ENCODE data around the gene BLOC1S6. TPM values are rescaled to one million over a fixed set of nuclear protein-coding genes. Genes with fewer than 3 reads are reported as not detected.

The BLOC1S6 gene
- total and polyA plus RNA-seq, 2 of the 13 experiments (the other 11 are each of a cell fraction or from before 2014, with no cell fraction given), result 11.8 to 44.3 TPM

- peak; percentile 72 for TF ChIP-seq ZBTB40 (IDR thresholded peaks at IDR 0.05)
- TF ChIP-seq ZBTB40 (CRISPR knock-in tag; IDR thresholded peaks at IDR 0.05), result peak; percentile 64
- TF ChIP-seq ZBTB2 (CRISPR knock-in tag; IDR thresholded peaks at IDR 0.05; ENCODE audit: low read depth), result peak; percentile 90
- TF ChIP-seq KDM1A (CRISPR knock-in tag; IDR thresholded peaks at IDR 0.05), result no peak
- no peak for TF ChIP-seq ZC3H4 (CRISPR knock-in tag; IDR thresholded peaks at IDR 0.05; ENCODE audit: borderline replicate concordance)
- no peak for TF ChIP-seq ZNF576 (CRISPR knock-in tag; IDR thresholded peaks at IDR 0.05)
- no peak for TF ChIP-seq FUBP1 (CRISPR knock-in tag; IDR thresholded peaks at IDR 0.05; ENCODE audit: borderline replicate concordance)
- no peak for TF ChIP-seq RARG (CRISPR knock-in tag; IDR thresholded peaks at IDR 0.05; ENCODE audit: low read depth)
- peak; percentile 95 for TF ChIP-seq CENPBD1 (CRISPR knock-in tag; IDR thresholded peaks at IDR 0.05; ENCODE audit: borderline replicate concordance, low read depth)
- no peak; the same call in 1 of the 2 replicates for TF ChIP-seq ZNF749 (CRISPR knock-in tag; IDR thresholded peaks at IDR 0.05; ENCODE audit: borderline replicate concordance)
- peak; percentile 94 for TF ChIP-seq HDAC1 (CRISPR knock-in tag; IDR thresholded peaks at IDR 0.05)
- TF ChIP-seq KAT7 (CRISPR knock-in tag; IDR thresholded peaks at IDR 0.05; ENCODE audit: borderline replicate concordance), result peak; percentile 91
- no peak for TF ChIP-seq HMG20A (CRISPR knock-in tag; IDR thresholded peaks at IDR 0.05; ENCODE audit: borderline replicate concordance)
- peak; percentile 73 for TF ChIP-seq YY1 (IDR thresholded peaks at IDR 0.05; ENCODE audit: insufficient read depth, insufficient replicate concordance, low read depth, low read length)
Observed at GRCh38 chr15:45587095-45587862, at the start of gene BLOC1S6 (continued).

Data from HepG2 (cell line).